Activated CD8-positive, alpha-beta memory T cell treated with anti-CD3 and anti-CD28 coated beads for 1 hour (primary cell): Measurements from ENCODE around the gene FARP2.
"Not testable (repeated sequence)": the region's sequence is repeated elsewhere in the genome, so short reads cannot be mapped to it uniquely, and the experiment has no call there.

Experiments used
- DNase-seq, 2 donors: peaks; one replicate each; pipeline ENCODE4 v3.0.0-alpha.2; 2020; ENCODE audit warnings: low read depth in 1 of 2; ENCODE audit errors: extremely low read depth in 1 of 2

Gene FARP2, protein sequence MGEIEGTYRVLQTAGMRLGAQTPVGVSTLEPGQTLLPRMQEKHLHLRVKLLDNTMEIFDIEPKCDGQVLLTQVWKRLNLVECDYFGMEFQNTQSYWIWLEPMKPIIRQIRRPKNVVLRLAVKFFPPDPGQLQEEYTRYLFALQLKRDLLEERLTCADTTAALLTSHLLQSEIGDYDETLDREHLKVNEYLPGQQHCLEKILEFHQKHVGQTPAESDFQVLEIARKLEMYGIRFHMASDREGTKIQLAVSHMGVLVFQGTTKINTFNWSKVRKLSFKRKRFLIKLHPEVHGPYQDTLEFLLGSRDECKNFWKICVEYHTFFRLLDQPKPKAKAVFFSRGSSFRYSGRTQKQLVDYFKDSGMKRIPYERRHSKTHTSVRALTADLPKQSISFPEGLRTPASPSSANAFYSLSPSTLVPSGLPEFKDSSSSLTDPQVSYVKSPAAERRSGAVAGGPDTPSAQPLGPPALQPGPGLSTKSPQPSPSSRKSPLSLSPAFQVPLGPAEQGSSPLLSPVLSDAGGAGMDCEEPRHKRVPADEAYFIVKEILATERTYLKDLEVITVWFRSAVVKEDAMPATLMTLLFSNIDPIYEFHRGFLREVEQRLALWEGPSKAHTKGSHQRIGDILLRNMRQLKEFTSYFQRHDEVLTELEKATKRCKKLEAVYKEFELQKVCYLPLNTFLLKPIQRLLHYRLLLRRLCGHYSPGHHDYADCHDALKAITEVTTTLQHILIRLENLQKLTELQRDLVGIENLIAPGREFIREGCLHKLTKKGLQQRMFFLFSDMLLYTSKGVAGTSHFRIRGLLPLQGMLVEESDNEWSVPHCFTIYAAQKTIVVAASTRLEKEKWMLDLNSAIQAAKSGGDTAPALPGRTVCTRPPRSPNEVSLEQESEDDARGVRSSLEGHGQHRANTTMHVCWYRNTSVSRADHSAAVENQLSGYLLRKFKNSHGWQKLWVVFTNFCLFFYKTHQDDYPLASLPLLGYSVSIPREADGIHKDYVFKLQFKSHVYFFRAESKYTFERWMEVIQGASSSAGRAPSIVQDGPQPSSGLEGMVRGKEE

DNA sequence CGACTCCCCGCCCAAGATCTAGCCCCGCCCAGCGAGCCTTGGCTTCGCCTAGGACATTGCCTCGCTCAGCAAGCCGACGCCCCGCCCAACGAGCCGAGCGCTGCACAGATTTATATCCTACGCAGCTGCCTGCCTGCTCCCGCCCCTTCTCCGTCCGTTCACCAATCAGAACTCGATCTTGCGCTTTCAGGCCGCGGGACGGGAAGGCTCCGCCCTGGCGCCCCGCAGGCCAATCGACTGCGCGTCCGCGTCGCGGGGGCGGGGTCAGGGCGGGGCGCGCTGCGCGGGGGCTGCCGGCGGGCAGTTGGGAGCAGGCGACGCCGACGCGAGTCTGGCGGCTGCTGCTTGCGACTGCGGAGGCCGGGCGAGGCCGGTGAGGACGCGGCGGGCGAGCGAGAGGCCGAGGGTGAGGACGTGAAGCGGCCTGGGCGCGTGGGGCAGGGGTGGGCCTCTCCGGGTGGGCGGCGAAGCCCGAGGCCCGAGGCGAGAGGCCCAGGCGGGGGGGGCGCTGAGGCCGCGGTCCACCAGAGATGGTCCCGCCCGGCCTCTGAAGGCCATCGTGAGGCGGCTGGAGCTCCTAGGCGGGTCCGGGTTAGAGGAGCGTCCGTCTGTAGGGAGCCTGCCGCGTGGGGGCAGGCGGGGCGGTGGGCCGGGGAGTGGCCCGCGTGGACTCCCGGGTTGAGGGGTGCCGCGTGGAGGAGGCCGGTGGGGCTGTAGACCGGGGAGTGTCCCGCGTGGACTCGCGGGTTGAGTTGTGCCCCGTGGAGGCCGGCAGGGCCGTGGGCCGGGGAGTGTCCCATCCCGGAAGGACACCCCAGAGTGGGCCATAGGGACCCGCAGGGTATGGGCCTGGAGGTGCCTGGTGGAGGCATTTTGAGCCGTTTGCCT lies at the start of gene FARP2:
Gene FARP2, plus strand, starts transcription at position 303 of the 888 bp plus-strand sequence. CDS start 16,823 bp downstream, outside the sequence.
- DNase-seq = peak; percentile 93 to 94

DNA sequence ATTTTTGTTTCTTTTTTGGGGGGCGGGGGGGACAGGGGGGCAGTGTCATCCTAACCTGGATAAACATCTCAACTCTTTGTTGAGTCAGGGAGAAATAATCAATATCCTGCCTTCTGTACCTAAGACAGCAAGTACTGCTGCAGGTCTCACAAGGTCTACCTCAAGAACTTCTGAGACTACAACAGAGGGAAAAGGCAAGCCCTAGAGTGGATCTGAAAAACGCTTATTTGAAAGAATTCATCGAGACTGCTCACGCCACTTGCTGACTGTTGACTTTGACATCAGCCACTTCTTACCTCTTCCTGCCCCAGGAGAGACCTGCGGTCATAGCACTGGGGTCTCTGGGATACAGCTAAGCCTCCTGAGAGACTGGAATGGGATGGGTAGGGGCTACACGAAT lies 49.0 kb upstream of the FARP2 start:
- DNase-seq = no peak

DNA sequence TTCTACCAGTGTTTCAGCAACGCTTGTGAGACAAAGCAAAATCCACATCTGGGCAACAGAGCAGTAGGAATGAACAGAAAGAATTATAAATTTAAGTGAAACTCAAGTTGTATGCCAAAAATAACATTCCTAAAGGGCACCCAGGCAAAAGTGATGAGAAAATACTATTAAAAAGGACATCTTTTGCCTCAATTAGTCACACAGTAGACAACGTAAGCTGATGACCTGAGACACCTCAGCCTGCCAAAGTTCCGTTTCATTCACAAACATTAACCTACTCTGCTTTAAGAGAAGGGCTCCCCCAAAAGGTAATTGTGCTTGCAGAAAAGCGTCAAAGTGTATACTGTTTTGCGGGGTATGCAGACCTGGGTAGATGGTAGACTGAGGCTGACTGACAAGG lies 47.8 kb upstream of the FARP2 start:
- no peak for DNase-seq

DNA sequence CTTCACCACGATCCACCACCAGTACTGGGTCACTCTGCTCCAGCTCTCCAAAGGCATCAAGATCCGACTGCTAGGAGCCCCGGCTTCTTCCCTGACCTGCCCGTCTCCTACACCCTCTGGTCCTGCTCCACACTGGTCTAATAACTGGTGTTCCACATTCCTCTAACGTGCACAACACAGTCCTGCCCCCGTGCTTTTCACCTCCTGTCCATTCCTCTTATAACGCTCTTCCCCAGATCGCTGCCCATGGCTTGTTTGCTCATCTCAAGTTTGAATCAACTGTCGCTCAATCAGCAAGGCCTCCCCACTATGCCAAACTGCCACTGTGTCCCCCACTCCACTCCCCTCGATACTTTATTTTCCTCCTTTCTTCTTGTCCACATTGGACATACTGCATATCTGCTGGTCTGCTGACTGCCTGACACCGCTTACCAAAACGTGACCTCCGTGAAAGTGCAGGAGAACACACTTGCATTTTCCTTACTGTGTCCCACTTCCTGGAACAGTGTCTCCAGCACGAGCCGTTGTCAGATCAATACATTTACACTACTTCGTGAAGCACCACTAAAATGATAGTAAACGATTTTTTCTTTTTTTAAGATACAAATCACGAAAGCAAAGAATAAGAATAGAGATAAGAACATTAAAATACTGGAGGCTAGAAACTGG lies 47.1 kb upstream of the FARP2 start:
- no peak for DNase-seq

DNA sequence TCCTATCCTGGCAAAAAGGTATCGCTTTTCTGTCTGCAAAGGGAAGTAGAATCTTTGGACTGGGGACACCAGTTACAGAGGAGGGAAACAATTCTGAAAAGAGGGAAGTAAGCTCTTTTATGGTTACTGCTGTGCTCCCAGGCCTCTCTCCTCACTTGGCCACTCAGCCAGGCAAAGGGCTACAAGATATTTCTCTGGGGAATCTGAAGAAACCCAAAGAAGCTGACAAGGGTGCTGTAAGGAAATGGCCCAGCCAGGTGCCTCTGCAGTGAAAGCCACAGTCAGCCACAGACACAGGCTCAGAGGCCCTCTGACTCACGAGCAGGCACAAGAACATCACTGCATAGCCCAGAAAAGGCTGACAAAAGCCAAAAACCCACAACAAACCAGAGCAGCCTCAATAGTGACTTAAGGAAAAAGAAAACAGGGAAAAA lies 46.4 kb upstream of the FARP2 start:
- peak; percentile 34 to 43 for DNase-seq

DNA sequence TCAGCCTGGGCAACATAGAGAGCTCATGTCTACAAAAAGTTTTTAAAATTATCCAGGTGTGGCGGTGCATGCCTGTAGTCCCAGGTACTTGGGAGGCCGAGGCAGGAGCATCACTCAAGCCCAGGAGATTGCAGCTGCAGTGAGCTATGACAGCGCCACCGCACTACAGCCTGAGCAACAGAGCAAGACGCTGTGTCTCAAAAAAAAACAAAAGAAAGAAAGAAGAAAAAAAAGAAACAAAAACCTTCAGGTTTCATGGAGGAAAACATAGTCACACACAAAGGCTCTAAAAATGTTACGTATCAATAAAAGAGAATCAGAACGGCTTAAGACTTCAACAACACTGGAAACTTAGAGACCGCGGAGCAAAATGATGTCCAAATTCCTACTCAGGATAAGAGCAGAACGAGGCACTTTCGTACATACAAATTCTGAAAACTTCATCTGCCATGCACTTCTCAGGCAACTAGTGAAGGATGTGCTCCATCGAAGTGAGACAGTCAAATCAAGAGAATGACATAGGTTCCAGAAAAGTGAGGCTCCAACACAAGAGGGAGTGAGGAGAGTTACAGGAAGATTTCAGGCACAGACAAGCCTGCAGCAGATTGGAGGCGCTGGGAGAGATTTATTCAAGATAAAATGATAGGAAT lies 45.0 kb upstream of the FARP2 start:
- no peak for DNase-seq

DNA sequence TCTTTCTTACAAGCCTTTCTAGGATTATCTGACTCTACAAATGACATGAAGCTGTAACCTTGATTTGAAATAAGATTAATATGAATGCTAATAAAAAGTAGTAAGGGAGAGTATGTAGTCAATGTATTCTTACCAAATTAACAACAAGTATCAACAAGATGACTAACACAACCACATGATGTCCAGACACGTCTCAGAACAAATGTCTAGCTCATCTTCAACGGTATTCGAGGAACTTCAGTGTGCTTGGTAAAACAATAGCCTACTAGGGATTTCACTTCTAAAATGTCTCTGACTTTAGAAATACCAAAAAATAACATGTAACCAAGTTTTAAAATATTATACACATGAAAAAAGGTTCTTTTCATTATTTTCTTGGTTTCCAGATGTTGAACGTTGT lies 44.0 kb upstream of the FARP2 start:
- DNase-seq = no peak

DNA sequence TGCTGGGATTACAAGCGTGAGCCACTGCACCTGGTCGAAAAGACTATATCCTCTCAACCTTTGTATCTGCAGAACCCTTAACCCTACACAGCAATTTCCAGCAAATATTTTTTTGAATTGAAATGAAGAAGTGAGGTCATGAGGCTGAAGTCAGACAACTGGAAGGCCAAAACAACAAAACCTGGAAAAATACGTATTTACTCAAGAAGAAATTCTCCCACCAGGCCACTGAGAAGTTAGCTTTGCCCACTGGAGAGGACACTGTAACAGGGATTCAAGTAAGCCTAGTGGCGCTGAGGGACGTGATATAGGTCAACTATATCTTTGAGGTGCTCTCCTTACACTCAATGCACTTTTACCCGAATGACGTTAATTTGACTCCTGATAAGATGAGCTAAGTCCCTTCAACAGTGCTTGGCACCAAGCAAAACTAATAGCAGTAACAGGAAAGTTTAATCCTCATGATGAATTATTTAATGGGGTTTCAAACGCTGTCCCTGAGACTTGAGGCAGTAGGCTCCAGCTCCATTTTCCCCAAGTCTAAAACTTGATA lies 42.5 kb upstream of the FARP2 start:
- no peak for DNase-seq

DNA sequence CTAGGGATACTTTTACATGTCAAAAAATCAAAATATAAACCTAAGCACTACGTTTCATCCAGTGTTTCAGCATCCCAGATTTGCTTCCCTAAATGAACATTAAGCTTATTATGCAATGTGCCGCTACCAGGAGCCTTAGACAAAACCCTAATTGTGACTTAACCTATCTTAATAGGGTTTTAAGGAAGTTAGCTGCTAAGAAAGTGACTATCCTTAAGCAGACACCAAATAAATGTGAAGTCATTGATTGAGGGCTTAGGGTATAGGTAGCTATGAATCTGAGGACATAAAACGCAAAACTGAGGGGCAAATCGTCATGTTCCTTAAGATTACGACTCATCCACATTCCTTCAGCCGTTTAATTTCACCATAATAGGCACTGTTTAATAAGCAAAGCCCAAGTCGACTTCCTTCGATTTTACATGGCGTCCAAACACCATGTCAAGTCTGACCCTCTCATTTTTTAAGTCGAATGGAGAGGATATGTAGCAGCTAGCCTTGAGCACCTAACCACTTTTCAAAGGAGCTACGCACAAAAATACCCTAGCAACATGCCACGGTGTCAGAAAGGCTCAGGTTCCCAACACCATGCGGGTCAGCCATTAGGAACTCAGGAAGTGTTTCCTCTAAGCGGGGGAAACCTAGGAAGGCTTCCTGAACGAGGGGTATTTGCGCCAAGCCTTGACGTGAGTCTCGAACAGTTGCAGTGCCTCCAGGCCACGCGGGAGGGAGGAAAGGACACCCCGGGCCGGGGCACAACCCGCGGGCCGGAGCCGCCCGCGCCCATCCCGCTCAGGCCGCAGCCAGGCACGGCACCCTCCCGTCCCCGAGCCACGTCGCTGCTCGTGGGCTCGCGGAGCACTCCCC lies 41.6 kb upstream of the FARP2 start:
- peak in 1 of 2 donors; percentile 10 for DNase-seq

DNA sequence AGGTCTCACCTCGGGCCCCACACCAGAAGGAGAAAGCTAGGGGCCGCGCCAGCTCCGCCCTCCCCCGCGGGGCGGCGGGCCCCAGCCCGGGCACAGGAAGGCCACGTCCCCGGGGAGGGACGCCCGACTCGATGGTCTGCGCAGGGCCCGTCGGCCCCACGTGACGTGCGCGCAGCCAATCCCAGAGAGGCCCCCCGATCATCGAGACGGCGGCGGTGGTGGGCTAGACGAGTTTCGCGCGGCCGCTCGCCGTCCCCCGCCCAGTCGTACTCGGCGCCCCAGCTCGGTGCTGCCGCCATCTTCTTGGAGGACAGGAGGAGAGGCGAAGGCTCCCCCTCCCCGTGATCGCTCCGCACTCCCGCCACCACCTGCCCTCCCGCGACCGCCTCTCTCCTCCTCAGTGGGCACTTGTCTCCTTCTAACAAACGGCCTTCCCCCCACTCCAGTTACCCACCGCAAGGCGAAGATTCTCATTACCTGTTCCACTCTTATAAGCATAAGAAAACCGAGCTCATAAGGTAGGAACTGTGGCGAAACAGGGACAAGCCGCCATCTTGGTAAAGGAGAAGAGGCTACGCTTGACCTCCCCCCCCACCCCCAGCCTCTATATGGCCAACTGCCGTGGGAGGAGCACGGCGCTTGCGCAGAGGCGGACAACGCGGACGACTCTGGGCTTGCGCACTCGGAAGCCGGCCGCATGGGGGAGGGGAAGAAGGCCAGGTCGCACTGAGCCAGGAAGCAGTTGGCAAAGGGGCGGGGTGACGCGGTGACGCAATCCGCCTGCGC lies 40.8 kb upstream of the FARP2 start, which contains the start of gene HDLBP:
Gene HDLBP, minus strand, starts transcription at position 580 of the 786 bp plus-strand sequence. CDS start 48,803 bp downstream, outside the sequence.
- peak; percentile 100 for DNase-seq

DNA sequence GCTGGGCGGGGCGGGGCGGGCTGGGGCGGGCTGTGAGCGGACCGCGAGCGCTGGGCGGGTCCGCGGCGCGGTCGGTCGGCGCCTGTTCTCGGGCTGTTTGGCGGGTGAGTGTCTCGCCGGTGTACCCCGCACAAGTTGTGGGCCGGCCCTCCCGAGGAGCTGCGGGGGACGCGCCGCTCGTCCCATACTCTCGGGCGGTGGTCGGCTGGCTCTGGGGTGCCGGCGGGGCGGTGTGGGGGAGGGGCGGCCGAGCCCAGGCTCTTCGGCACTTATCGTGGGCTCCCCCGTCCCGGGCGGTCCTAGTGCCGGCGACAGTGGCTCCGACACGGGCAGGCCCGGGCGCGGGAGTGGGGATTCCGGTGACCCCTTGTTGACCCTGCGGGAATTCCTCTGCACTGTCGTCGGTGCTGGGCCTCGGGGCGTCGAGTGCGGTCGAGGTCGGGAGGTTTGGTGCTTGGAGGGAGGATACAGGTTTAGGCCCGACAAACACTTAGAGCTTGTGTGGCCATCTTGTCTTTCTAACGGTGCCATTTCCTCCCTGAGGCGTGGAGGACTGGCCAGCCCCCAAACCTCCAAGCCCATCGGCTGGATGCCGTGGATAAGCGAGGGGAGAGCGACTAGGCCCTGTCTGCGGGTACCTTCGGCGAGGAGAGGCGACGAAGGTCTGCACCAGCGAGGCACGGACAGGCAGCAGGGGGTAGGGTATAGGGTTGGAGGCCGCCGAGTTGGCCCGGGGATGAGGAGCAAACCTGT lies 40.0 kb upstream of the FARP2 start, which contains the start of gene SEPTIN2:
Gene SEPTIN2, plus strand, starts transcription at position 47 of the 753 bp plus-strand sequence. CDS start 8,308 bp downstream, outside the sequence.
- DNase-seq = peak; percentile 30 to 66

DNA sequence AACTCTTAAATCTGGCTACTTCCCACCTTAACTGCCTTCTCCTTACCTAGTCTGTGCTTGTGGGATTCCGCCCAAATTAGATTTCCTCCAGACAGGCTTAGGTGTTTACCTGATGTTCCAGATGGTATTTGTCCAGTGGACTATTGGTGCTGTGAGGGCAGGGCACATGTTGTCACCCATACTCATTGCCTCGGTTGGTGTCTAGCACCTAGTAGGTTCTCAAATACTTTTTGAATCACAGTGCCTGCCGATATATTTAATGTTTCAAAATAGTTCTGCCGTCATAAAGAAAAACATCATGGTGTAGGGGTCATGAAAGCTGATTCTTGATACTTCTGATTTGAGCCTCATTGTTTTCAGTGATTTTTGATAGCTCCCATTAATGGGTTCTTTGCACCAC lies 39.3 kb upstream of the FARP2 start:
- no peak for DNase-seq

DNA sequence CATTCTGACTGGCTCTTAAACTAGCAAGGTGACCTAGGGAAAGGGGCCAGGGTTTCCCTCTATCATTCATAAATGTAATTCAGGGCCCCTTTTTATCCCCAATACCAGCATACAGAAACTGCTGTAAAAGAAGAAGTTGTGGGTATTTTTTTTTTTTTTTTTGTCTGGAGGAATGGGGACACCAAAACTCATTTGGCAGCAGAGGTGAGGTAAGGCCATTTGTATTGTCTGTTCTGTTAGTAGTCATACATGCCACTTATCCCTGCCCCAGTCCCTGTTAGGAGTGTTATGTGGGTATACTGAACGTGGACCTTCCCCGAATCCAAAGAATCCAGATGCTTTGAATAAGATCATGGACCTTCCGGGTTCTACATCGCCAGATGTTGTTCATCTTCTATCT lies 38.7 kb upstream of the FARP2 start:
- DNase-seq = no peak

DNA sequence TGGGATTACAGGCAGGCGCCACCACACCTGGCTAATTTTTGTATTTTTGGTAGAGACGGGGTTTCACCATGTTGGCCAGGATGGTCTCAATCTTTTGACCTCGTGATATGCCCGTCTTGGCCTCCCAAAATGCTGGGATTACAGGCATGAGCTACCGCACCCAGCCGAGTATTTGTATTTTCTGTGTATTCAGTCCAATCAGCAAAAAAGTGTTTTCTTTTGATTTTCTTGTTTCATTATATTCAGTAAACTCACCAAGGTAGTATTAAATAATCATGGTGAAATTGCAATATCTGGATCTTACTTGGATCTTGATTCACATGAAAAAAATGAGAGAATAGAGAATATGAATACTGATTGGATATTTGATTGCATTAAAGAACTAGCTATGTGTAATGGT lies 37.3 kb upstream of the FARP2 start:
- not testable (repeated sequence) for DNase-seq

DNA sequence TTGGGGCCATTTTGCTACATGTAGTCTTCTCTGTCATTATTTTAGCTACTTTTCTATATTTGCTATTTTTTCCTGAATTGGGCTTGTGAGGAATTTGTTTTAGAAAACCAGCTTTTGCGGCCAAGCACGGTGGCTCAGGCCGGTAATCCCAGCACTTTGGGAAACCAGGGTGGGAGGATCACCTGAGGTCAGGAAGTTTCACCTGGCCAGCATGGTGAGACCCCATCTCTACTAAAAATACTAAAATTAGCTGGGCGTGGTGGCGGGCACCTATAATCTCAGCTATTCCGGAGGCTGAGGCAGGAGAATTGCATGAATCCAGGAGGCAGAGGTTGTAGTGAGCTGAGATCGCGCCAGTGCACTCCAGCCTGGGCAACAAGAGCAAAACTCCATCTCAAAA lies 35.7 kb upstream of the FARP2 start:
- no peak for DNase-seq

DNA sequence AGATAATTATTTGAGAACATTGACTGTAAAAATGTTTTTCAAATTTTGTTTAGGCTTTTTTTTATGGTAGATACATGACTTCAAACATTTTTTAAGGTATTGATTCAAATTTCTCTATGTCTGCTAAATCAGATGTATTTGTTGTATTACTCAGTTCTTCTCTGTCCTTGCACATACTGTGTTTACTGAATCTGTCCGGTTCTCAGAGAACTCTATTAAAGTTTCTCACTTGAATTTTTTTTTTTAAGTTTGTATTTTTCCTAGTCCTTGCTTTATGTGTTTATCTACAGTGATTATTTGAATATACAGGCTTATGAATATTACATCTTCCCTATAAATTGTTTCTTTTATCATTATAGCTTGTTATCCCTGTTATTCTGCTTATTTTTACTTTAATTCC lies 35.1 kb upstream of the FARP2 start:
- no peak for DNase-seq
